HG03457 (cell line): ENCODE data around the gene SCFD2.
"Not testable (repeated sequence)": the region's sequence is repeated elsewhere in the genome, so short reads cannot be mapped to it uniquely, and the experiment has no call there.

Source experiments
- ATAC-seq: cut with Tn5 transposase; IDR thresholded peaks from one replicate; pipeline ENCODE4 v1.9.1; 2021; ENCODE audit warnings: moderate number of reproducible peaks; ENCODE audit not compliant: unreplicated experiment

The SCFD2 gene

GRCh38 chr4:52841682-52842456 is 524.0 kb downstream of the SCFD2 start:
- ATAC-seq: no peak

GRCh38 chr4:52840531-52841370 is 525.1 kb downstream of the SCFD2 start:
- no peak for ATAC-seq

DNA sequence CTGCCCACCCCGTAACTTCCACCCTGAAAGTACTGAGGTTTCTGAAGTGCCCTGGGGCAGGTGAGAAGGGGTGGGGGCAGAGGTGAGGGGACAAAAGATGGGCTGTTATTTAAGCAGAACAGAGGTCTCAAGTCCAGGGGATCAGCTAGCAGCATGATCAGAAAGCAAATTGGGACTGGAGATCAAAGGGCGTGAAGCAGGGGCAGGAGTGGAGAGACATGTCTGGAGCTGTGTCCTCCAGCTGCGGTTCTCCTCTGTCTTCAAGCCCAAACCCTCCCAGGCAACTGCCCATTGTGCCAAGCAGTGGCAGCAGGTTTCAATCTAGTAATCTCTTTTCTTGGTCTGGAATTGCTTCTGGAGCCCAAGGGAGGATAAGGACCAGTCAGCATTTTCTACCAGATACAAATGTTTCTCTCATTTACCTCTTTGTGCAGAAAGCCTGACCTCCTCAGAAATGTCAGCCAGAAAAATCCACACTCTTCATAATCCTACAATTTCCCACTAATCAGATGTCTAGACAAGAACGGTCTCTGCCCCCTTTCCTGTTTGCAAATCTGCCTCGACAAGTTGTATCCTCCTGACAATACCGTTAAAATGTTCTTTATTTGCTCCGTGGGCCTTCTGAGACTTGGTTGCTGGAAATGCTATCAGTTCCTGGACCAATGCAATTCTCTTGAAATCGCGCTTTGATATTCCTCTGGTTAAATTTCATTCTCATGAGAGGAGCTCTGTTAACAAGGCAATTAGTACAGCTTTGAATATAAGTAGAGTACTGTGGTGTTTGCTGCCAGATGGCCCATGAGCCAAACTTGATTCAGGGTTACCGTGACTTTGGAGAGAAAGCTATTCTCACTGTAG is 526.9 kb downstream of the SCFD2 start:
- no peak for ATAC-seq

DNA sequence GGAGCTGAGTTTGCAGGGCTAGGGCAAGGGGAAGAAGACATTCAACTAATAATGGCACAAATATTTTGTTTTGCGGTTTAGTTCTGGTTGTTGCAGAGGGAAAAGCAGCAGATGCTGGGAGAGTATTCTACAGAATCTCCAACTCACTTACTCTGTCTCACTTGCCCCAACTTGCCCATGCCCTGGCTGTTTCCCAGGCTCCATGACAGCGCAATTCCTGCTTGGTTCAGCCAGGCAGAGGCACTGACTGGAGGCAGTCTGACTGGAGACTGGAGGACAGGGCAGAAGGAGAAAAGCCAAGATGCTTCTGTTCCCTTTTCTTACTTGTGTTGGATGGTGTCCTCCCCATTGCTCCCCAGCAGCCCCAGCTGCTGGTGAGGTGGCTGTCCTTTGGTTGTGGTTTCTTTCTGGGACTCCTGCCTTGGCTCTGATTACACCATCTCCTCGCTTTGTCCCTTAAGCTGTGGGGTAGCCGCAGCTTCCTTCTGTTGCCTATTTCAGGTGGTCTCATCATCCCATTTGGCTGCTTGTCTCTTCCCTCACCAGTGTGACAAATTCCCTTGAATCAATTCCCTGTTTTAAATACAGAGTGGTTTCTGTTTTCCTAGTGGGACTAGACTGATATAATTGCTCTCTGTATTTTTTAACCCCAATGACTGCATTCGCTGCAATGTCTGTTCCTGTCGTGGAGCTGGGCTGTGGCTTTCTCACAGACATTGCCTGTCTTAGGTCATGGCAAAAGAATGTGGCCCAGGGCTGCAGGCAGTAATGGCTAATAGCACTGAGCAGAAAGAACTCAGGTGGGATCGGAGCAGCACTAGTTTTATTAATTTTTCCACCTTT is 527.9 kb downstream of the SCFD2 start:
- no peak for ATAC-seq

- ATAC-seq: no peak
Observed at GRCh38 chr4:52836678-52837077, 529.2 kb downstream of the SCFD2 start.

DNA sequence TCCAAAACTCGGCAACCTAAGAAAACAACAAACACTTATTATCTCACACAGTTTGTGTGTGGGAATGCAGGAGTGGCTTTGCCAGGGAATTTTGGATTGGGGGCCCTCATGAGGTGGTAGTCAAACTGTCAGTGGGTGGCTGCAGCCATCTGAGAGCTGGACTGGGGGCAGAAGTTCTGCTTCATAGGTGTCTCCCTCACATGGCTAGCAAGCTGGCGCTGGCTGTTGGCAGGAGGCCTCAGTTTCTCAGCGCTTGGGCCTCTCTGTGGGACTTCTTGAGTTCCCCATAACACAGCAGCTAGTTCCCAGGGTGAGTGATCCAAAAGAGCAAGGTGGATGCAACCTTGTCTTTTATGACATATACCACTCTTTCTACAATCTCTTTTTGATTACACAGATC is 529.7 kb downstream of the SCFD2 start:
- no peak for ATAC-seq

DNA sequence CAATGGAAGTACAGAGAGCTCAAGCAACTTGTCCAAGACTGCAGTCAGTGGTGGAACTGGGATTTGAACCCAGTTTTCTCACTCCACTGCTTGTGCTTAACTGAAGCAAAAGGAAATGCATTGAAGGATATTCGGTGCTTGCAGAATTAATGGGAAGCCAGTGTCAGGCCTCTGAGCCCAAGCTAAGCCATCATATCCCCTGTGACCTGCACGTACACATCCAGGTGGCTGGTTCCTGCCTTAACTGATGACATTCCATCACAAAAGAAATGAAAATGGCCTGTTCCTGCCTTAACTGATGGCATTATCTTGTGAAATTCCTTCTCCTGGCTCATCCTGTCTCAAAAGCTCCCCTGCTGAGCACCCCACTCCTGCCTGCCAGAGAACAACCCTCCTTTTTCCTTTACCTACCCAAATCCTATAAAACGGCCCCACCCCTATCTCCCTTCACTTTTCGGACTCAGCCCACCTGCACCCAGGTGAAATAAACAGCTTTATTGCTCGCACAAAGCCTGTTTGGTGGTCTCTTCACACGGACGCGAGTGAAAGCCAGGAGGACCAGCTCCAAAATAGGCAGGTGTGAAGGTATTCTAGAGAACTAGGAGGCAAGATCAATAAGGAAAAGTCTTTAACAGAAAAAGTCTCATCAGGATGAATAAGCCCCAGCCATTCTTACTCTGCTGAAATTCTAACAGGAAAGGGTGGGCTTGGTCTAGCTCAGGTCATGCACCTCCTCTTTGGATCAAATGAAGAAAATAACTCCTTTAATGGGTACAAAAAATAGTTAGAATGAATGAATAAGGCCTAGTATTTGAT is 531.0 kb downstream of the SCFD2 start:
- not testable (repeated sequence) for ATAC-seq

GRCh38 chr4:52833941-52834525 is 531.8 kb downstream of the SCFD2 start:
- no peak for ATAC-seq

DNA sequence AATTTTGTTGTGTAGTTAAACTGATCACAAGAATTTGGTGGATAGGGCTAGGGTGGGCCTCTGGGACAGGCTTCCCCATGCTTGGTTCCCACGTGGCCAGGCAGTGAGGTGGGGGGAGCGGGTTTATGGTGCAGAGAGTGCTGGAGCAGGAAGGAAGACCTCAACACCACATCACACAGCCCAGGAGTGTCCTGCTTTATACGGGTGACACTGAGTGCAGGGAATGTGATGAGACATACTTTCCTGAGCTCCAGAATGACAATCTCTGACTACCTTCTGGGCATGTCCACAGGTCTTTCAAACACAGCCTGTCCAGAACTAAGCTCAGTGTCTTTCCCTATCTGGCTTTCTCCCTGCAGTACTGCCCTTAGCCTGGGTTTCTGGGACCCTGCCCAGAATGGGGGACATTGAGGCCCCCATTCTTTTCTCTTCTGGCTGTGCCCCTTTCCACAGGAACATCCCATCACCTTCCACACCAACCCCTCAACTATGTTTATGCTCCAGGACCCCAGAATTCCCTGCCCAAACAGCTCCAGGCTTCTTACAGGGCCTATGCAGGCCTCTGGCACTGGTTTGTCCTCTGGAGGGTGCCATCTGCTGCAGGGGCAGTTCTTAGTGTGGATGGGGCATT is 540.3 kb downstream of the SCFD2 start:
- ATAC-seq: no peak

GRCh38 chr4:52824603-52825459 is 541.0 kb downstream of the SCFD2 start:
- no peak for ATAC-seq

- no peak for ATAC-seq
Observed at GRCh38 chr4:52824270-52824602, 541.6 kb downstream of the SCFD2 start.

GRCh38 chr4:52823702-52824092 is 542.2 kb downstream of the SCFD2 start:
- ATAC-seq: no peak
